ENCODE data around the gene NPTX1.

DNA sequence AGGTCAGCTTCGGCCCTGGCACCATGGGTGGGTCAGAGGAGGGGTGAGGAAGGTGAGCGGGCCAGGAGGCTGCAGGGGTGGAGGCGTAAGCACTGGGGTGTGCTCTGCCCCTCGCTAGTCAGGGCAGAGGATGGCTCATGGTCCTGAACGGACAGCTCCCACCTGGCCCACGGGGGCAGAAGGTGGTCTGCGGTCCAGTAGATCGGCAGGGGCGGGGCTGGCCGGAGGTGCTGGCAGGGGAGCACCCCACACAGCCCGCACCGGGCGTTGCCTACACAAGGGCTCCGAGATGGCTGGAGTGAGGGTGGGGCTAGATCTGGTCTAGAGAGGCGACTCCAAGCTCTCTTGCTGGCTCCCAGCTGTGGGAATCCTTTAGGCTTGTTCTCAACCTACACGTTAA, 8.2 kb downstream of the NPTX1 start:
- TF ChIP-seq, protein P1, sequence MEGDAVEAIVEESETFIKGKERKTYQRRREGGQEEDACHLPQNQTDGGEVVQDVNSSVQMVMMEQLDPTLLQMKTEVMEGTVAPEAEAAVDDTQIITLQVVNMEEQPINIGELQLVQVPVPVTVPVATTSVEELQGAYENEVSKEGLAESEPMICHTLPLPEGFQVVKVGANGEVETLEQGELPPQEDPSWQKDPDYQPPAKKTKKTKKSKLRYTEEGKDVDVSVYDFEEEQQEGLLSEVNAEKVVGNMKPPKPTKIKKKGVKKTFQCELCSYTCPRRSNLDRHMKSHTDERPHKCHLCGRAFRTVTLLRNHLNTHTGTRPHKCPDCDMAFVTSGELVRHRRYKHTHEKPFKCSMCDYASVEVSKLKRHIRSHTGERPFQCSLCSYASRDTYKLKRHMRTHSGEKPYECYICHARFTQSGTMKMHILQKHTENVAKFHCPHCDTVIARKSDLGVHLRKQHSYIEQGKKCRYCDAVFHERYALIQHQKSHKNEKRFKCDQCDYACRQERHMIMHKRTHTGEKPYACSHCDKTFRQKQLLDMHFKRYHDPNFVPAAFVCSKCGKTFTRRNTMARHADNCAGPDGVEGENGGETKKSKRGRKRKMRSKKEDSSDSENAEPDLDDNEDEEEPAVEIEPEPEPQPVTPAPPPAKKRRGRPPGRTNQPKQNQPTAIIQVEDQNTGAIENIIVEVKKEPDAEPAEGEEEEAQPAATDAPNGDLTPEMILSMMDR (conservative IDR thresholded peaks at IDR 0.05; ENCODE audit: low read depth in 2 of 2), result no peak
- TF ChIP-seq POLR2AphosphoS5 (IDR thresholded peaks at IDR 0.05; ENCODE audit: low read depth) (no peak), STAT1 (IDR thresholded peaks at IDR 0.05; ENCODE audit: unreplicated experiment) (no peak)
- TF ChIP-seq, protein P2, sequence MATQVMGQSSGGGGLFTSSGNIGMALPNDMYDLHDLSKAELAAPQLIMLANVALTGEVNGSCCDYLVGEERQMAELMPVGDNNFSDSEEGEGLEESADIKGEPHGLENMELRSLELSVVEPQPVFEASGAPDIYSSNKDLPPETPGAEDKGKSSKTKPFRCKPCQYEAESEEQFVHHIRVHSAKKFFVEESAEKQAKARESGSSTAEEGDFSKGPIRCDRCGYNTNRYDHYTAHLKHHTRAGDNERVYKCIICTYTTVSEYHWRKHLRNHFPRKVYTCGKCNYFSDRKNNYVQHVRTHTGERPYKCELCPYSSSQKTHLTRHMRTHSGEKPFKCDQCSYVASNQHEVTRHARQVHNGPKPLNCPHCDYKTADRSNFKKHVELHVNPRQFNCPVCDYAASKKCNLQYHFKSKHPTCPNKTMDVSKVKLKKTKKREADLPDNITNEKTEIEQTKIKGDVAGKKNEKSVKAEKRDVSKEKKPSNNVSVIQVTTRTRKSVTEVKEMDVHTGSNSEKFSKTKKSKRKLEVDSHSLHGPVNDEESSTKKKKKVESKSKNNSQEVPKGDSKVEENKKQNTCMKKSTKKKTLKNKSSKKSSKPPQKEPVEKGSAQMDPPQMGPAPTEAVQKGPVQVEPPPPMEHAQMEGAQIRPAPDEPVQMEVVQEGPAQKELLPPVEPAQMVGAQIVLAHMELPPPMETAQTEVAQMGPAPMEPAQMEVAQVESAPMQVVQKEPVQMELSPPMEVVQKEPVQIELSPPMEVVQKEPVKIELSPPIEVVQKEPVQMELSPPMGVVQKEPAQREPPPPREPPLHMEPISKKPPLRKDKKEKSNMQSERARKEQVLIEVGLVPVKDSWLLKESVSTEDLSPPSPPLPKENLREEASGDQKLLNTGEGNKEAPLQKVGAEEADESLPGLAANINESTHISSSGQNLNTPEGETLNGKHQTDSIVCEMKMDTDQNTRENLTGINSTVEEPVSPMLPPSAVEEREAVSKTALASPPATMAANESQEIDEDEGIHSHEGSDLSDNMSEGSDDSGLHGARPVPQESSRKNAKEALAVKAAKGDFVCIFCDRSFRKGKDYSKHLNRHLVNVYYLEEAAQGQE (IDR thresholded peaks at IDR 0.05; ENCODE audit: unreplicated experiment), result peak; percentile 81
